Ishikawa (cell line): Measurements from ENCODE around the gene PRPH2.

ENCODE experiments used
- EP300 ChIP-seq: IDR thresholded peaks from 2 replicates; pipeline ENCODE4 v1.6.1; 2012; ENCODE audit warnings: borderline replicate concordance
- FOXM1 ChIP-seq: IDR thresholded peaks from 2 replicates; pipeline ENCODE4 v1.6.1; 2012; ENCODE audit warnings: low read depth, borderline replicate concordance
- RAD21 ChIP-seq: IDR thresholded peaks from 2 replicates; pipeline ENCODE4 v1.6.1; 2012; ENCODE audit warnings: low read depth
- USF1 ChIP-seq: IDR thresholded peaks from 2 replicates; pipeline ENCODE4 v1.6.1; 2012
- TF ChIP-seq, protein P1 (sequence below): IDR thresholded peaks from 2 replicates; pipeline ENCODE4 v1.6.1; 2012

DNA sequence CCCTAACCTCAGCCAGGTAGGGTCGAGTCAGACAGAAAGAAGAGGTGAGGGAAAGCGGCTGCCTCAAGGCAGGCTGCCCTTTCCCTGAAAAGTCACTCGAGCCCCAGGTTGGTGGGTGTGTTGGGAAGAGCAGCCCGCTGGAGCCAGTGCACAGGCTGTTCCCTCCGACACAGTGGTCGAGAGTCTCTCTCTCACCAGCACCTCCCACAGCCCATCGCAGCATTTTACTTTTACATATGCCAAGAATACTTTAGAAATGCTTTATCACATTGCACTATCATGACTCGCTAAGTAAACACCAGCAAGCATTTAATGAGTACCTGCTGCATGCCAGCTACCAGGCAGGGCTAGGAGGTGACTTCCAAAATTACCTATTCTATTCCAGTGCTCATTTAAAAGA is 1.7 kb downstream of the PRPH2 start:
- no peak for TF ChIP-seq RAD21
- no peak for TF ChIP-seq FOXM1
- no peak for TF ChIP-seq EP300
- TF ChIP-seq, protein P1, sequence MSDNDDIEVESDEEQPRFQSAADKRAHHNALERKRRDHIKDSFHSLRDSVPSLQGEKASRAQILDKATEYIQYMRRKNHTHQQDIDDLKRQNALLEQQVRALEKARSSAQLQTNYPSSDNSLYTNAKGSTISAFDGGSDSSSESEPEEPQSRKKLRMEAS, result no peak
- no peak for TF ChIP-seq USF1
